Activated CD4-positive, alpha-beta T cell treated with anti-CD3 and anti-CD28 coated beads, Interleukin-2, amount 50 U/mL, for 48 hours (primary cell): ENCODE data around the gene GLYAT.

Experiments
- DNase-seq, 2 experiments: peaks; one replicate each; pipeline ENCODE4 v3.0.0-alpha.2; 2020

Gene GLYAT

DNA sequence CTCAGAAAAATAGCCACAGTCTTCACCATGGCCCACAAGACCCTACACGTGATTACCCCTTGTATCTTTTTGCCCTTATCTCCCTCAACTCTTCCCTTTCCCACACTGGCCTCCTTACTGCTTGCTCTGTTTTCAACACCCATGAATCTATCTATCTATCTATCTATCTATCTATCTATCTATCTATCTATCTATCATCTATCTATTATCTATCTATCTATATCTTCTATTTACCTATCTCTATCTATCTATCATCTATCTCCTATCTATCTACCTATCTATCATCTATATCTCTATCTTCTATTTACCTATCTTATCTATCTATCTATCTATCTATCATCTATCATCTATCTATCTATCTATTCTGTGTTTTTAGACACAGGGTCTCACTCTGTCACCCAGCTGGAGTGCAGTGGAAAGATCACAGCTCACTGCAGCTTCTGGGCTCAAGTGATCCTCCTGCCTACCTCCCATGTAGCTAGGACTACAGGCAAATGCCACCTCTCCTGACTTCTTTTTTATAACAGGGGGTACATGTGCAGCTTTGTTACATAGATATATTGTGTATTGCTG lies 55.1 kb downstream of the GLYAT start:
- no peak for DNase-seq

DNA sequence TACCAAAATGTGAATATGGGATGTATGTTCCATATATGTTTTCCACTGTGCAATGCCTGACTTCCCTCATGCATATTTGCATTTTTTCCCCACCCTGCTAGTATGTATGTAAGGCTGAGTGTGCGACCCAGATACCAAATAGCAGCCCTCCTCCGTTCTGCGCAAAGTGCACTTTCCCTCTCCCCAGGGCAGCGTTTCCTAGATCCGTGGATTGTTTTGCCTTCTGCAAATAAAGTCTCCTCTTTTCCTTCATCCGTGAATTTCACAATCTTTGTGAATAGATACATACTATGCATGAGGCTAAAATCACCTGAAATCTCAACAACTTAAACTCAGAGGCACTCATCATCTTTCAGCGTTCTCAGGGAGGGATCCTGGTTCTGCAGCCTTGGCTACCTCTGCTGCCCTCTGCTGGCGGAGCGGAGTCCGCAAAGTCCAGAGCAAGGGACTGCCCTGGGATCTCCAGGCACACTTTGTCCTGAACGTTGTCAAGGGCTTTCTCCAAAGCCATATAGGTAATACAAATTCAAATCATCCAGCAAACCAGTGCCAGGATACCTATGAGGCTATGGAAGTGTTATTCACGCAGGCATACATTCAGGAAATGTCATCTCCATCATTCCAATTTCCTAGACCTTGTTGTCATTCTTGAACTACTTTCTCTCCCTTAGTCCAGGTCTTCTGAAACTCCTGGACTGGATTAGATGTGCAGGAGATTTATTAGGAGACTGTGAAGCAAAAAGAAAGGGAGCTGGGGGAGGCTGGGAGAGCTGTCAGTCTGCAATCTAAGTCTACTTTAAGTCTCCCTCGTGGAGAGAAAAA lies 56.2 kb downstream of the GLYAT start:
- peak; percentile 85 to 87 for DNase-seq

DNA sequence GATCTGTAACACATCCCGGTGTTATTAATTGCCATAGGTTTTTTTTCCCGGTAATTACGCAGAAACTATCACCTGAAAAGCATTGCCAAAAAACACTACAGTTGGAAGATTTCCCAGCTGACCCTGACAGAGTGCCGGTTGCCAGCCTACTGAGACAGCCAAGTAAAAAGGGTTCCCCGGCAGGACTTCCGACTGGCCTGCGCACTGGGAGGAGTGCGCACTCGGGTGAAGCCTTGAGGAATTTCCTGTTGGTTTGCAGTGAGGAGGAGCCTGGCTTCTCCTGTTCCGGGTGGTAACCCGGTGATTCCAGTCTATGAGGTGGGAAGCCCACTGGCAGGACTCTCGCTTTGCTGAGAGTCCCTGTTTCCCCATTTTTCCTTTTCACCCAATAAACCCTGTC lies 57.1 kb downstream of the GLYAT start:
- no peak for DNase-seq

DNA sequence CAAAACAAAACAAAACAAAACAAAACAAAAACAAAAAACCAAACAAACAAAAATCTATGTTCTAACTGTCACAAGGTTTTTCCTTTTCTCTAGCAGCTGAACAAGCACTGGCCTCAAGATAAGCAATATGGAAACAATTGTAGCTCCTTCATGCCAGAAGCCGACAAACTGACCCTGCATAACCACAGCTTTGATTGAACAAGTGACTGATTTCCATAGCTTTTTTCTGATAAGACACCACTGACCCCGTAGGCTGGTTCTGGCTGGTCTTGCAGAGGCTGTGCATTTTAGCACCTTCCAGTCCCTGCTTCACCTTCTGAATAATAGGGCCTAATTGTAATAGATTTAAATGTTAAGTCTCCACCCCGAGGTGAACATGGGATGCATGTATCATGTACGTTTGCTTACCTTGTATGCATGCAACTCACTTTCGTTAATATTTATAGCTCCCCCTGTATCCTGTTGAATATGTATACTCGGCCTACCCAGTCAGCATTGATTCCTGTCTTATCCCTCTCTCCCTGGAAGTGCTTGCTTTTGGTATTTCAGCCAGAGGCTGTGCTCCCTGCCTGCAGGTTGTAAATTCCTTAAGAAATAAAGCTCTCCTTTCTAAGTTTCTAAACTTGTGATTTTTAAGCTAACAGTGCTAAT lies 59.6 kb downstream of the GLYAT start:
- DNase-seq, result no peak

- DNase-seq, result no peak
These were observed 71.7 kb downstream of the GLYAT start for GRCh38 chr11:58659910-58660570.

DNA sequence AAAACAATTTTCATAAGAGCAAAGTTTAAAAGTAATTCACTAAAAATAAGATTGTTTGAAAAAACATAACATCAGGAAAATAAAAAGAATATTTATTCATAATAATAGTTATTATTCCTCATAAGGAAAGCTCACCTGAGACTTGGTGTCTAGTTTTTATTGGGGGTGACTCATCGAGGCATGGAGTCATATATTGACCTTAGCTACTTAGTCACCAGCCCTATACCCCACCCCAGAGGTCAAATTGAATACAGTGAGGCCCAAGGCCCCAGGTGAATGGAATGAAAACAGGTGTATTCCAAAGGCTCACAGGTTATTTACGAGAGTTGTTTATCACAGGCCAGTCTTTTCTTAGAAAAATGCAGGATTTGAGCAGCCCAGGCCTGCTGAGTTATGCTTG lies 72.3 kb downstream of the GLYAT start:
- DNase-seq, result no peak
